PC-3 (cell line): Measurements from ENCODE around the gene MMRN1. TPM values are rescaled to one million over a fixed set of nuclear protein-coding genes. Genes with fewer than 3 reads are reported as not detected.

Source experiments
- ATAC-seq: fragments of 200-7000 bp; cut with Tn5 transposase; 2 replicates; pipeline ENCODE4 v1.9.1; 2020; ENCODE audit warnings: mild to moderate bottlenecking, moderate library complexity
- BruUV-seq: library from RNA; stranded (reverse); fragments of 400-500 nt; replicated peaks from 2 replicates; lab custom pipeline; 2021; lab: Mats Ljungman, UMichigan
- CTCF ChIA-PET: fragments of 300-600 bp; sonication (Branson Sonifier 250); formaldehyde crosslinking; loops from one replicate; lab custom pipeline; 2022; ENCODE audit warnings: antibody characterized with exemption; lab: Charles Lee
- POLR2A ChIA-PET: fragments of 300-600 bp; sonication (Branson Sonifier 250); formaldehyde crosslinking; loops from one replicate; lab custom pipeline; 2022; ENCODE audit warnings: antibody characterized with exemption; ENCODE audit not compliant: unreplicated experiment; lab: Charles Lee
- DNase-seq: peaks from one replicate; pipeline ENCODE4 v3.0.0-alpha.2; 2015
- H2AFZ ChIP-seq: fragments of 300-600 bp; sonication (generic); 2 replicates; pipeline ENCODE4 v1.6.0; 2016; ENCODE audit warnings: antibody characterized with exemption, low read length
- H3F3A ChIP-seq: fragments of 300-600 bp; sonication (generic); one replicate; pipeline ENCODE4 v1.6.0; 2017; ENCODE audit warnings: antibody characterized with exemption, low read length, control low read depth, mild to moderate bottlenecking; ENCODE audit not compliant: unreplicated experiment
- H3K27ac ChIP-seq: fragments of 300-600 bp; sonication (generic); 2 replicates; pipeline ENCODE4 v1.5.1; 2016; ENCODE audit warnings: mild to moderate bottlenecking, low read length
- H3K27me3 ChIP-seq: fragments of 300-600 bp; sonication (generic); 2 replicates; pipeline ENCODE4 v1.6.1; 2016; ENCODE audit warnings: low read length, mixed read lengths
- H3K36me3 ChIP-seq: fragments of 300-600 bp; sonication (generic); 2 replicates; pipeline ENCODE4 v1.6.1; 2016; ENCODE audit warnings: low read depth, mixed run types, low read length, mixed read lengths
- H3K4me1 ChIP-seq: fragments of 300-600 bp; sonication (generic); 2 replicates; pipeline ENCODE4 v1.5.1; 2016; ENCODE audit warnings: low read length; ENCODE audit not compliant: insufficient read depth
- H3K4me2 ChIP-seq: fragments of 300-600 bp; sonication (generic); 2 replicates; pipeline ENCODE4 v1.6.0; 2016; ENCODE audit warnings: low read length
- H3K4me3 ChIP-seq: fragments of 300-600 bp; sonication (generic); 2 replicates; pipeline ENCODE4 v1.5.1; 2016; ENCODE audit warnings: mild to moderate bottlenecking, low read length, mixed read lengths
- H3K79me2 ChIP-seq: fragments of 300-600 bp; sonication (generic); 2 replicates; pipeline ENCODE4 v1.6.1; 2017; ENCODE audit warnings: low read length, mixed read lengths
- H3K9ac ChIP-seq: fragments of 300-600 bp; sonication (generic); 2 replicates; pipeline ENCODE4 v1.6.0; 2016; ENCODE audit warnings: mild to moderate bottlenecking, low read length
- H3K9me2 ChIP-seq: fragments of 300-600 bp; sonication (generic); replicated peaks from 2 replicates; pipeline ENCODE4 v1.6.1; 2016; ENCODE audit warnings: mixed run types, low read length, mixed read lengths
- H3K9me3 ChIP-seq: fragments of 300-600 bp; sonication (generic); 2 replicates; pipeline ENCODE4 v1.6.1; 2016; ENCODE audit warnings: low read length, mixed read lengths
- H4K20me1 ChIP-seq: fragments of 300-600 bp; sonication (generic); 2 replicates; pipeline ENCODE4 v1.6.1; 2016; ENCODE audit warnings: low read length, mixed read lengths
- CTCF ChIP-seq: fragments of 300-600 bp; sonication (generic); conservative IDR thresholded peaks from 2 replicates; pipeline ENCODE4 v1.5.1; 2017; ENCODE audit warnings: antibody characterized with exemption, low read depth, mild to moderate bottlenecking, low read length
- EZH2 ChIP-seq: fragments of 300-600 bp; sonication (generic); IDR thresholded peaks from one replicate; pipeline ENCODE4 v1.6.1; 2017; ENCODE audit warnings: antibody characterized with exemption, mild to moderate bottlenecking, low read length; ENCODE audit not compliant: unreplicated experiment
- EZH2phosphoT487 ChIP-seq: fragments of 300-600 bp; sonication (generic); IDR thresholded peaks from 2 replicates; pipeline ENCODE4 v1.6.1; 2018; ENCODE audit warnings: mild to moderate bottlenecking, antibody characterized with exemption, low read length, borderline replicate concordance
- intact Hi-C: fragments of 100-400 bp; cut with micrococcal nuclease; formaldehyde crosslinking; loops from 2 replicates; pipeline ENCODE4 v1.9.0; 2023
- total RNA-seq: library from RNA; depleted of rRNA; stranded (reverse); fragments of >200 nt; gene quantifications from 2 replicates; pipeline ENCODE4 v1.2.3, GENCODE V29; 2014

The MMRN1 gene
- total RNA-seq, 1 experiment from 2014 or later: 0.73 TPM

GRCh38 chr4:89860971-89861370 lies 33.7 kb upstream of the MMRN1 start:
- H3K4me2 ChIP-seq: no peak overlapping the region

DNA sequence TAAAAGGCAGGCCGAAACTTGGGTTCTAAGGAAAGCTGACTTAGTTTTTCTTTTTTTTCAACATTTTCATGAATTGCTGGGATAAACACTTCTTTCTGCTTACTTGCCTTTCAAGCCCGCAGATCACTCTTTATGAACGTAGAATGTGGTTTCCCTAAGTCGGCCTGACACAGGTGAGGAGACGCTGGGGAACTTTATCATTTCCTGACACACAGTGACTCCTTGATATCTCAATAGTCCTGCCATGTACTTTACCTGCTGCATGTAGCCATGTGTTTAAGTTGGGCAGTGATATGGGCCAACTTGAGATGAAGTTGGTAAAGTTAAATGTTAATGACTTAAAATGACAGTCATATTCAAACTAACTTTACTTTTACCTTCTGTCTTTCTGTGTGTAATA lies 31.1 kb upstream of the MMRN1 start:
- TF ChIP-seq EZH2 (no peak), CTCF (no peak), EZH2phosphoT487 (no peak)
- ATAC-seq (no peak), DNase-seq (no peak)
- ChIA-PET CTCF (no interaction called here), POLR2A (no interaction called here)
- H3K79me2 ChIP-seq: no peaks in the 10 kb centered on the region
- peaks cover 26% of the 10 kb centered on the region; the same call in 1 of the 2 replicates for H3K27me3 ChIP-seq
- H4K20me1 ChIP-seq: 0 out of 2 replicates have a peak, but pooled peaks cover 4% of the 10 kb centered on the region
- no peaks in the 10 kb centered on the region for H3K36me3 ChIP-seq
- H3K4me2 ChIP-seq: no peak overlapping the region
- no peak overlapping the region for H3K27ac ChIP-seq
- intact Hi-C loops: loop anchor here (10.0 kb wide), 1 partner anchor 379 kb away; no protein-coding TSS in a partner anchor
- no peaks in the 10 kb centered on the region for H3K9me2 ChIP-seq
- no peaks in the 10 kb centered on the region for H3K9me3 ChIP-seq
- no peak overlapping the region for H3K4me3 ChIP-seq
- BruUV-seq: no TSS peak
- no peak overlapping the region for H2AFZ ChIP-seq
- no peaks in the 10 kb centered on the region for H3F3A ChIP-seq
- H3K4me1 ChIP-seq: no peaks in the 10 kb centered on the region
- H3K9ac ChIP-seq: no peak overlapping the region

More at GRCh38 chr4:89860971-89861370, 33.7 kb upstream of the MMRN1 start:
- CTCF ChIA-PET: no interaction called here
- Histone ChIP-seq H3K9ac (no peak overlapping the region), H3K36me3 (no peaks in the 10 kb centered on the region), H4K20me1 (0 out of 2 replicates have a peak, but pooled peaks cover 4% of the 10 kb centered on the region), H3K4me3 (no peak overlapping the region), H3K4me1 (no peaks in the 10 kb centered on the region), H3K79me2 (no peaks in the 10 kb centered on the region), H3K27ac (no peak overlapping the region), H3K27me3 (peaks cover 26% of the 10 kb centered on the region; the same call in 1 of the 2 replicates), H3F3A (no peaks in the 10 kb centered on the region), H2AFZ (no peak overlapping the region), H3K9me3 (no peaks in the 10 kb centered on the region), H3K9me2 (no peaks in the 10 kb centered on the region)
- no TSS peak for BruUV-seq
- POLR2A ChIA-PET: no interaction called here
- ATAC-seq: no peak
- intact Hi-C loops: loop anchor here (10.0 kb wide), 1 partner anchor 376 kb away; no protein-coding TSS in a partner anchor
- no peak for DNase-seq
- TF ChIP-seq EZH2phosphoT487 (no peak), EZH2 (no peak), CTCF (no peak)

GRCh38 chr4:89868276-89868675 lies 26.4 kb upstream of the MMRN1 start:
- ChIA-PET POLR2A (no interaction called here), CTCF (interaction anchor here (0.6 kb wide), 1 partner anchor 388 kb away, joined by 5 read pairs; no protein-coding TSS in a partner anchor)
- no peaks in the 10 kb centered on the region for H3K79me2 ChIP-seq
- no peaks in the 10 kb centered on the region for H3K4me1 ChIP-seq
- no TSS peak for BruUV-seq
- H3K9ac ChIP-seq: no peak overlapping the region
- H3K36me3 ChIP-seq: no peaks in the 10 kb centered on the region
- H2AFZ ChIP-seq: no peak overlapping the region
- H3K4me2 ChIP-seq: no peak overlapping the region
- 0 out of 2 replicates have a peak, but pooled peaks cover 4% of the 10 kb centered on the region for H4K20me1 ChIP-seq
- H3K27ac ChIP-seq: no peak overlapping the region
- H3K4me3 ChIP-seq: no peak overlapping the region
- H3K9me3 ChIP-seq: no peaks in the 10 kb centered on the region
- intact Hi-C loops: loop anchor here (5.0 to 10.0 kb wide), 2 partner anchors 211 to 383 kb away; no protein-coding TSS in a partner anchor
- H3K9me2 ChIP-seq: no peaks in the 10 kb centered on the region
- TF ChIP-seq EZH2: no peak
- no peak for TF ChIP-seq EZH2phosphoT487
- TF ChIP-seq CTCF: no peak
- peaks cover 34% of the 10 kb centered on the region for H3K27me3 ChIP-seq
- DNase-seq: no peak
- H3F3A ChIP-seq: no peaks in the 10 kb centered on the region
- no peak for ATAC-seq
